IMR-90 (cell line): ENCODE data around the gene HEATR5A. TPM values are rescaled to one million over a fixed set of nuclear protein-coding genes. Genes with fewer than 3 reads are reported as not detected.

ENCODE experiments used
- ATAC-seq: fragments of 200-7000 bp; cut with Tn5 transposase; 2 replicates; pipeline ENCODE4 v1.9.1; 2020; ENCODE audit warnings: low read depth, mild to moderate bottlenecking, moderate library complexity
- BruUV-seq: library from RNA; stranded (reverse); fragments of 400-500 nt; replicated peaks from 2 replicates; lab custom pipeline; 2021; lab: Mats Ljungman, UMichigan
- CTCF ChIA-PET: fragments of 300-600 bp; formaldehyde crosslinking; extraction: SDS; loops from one replicate; lab custom pipeline; 2021; ENCODE audit warnings: antibody characterized with exemption; lab: Yijun Ruan, JAX
- POLR2A ChIA-PET: fragments of 300-600 bp; sonication (Branson Sonifier 250); formaldehyde crosslinking; loops from one replicate; lab custom pipeline; 2022; ENCODE audit warnings: antibody characterized with exemption; ENCODE audit not compliant: unreplicated experiment; lab: Charles Lee
- DNase-seq: peaks from one replicate; pipeline ENCODE4 v3.0.0; 2013
- H2AFZ ChIP-seq: replicated peaks from 2 replicates; pipeline ENCODE3; 2013; ENCODE audit warnings: low read length, mild to moderate bottlenecking; ENCODE audit not compliant: poor library complexity
- H2AK5ac ChIP-seq: 2 replicates; pipeline ENCODE4 v1.6.1; 2013; ENCODE audit warnings: low read depth, low read length, inconsistent platforms
- H2AK9ac ChIP-seq: replicated peaks from 2 replicates; pipeline ENCODE3; 2013; ENCODE audit warnings: mild to moderate bottlenecking, low read depth, low read length, moderate library complexity; ENCODE audit not compliant: poor library complexity
- H2BK120ac ChIP-seq: 2 replicates; pipeline ENCODE4 v1.6.1; 2013; ENCODE audit warnings: low read depth, low read length, inconsistent platforms
- H2BK15ac ChIP-seq: 3 replicates; pipeline ENCODE4 v1.6.1; 2013; ENCODE audit warnings: low read depth, low read length, inconsistent platforms
- H2BK20ac ChIP-seq: 2 replicates; pipeline ENCODE4 v1.6.1; 2013; ENCODE audit warnings: low read depth, mild to moderate bottlenecking, inconsistent platforms, low read length, moderate library complexity
- H2BK5ac ChIP-seq: 2 replicates; pipeline ENCODE4 v1.6.1; 2013; ENCODE audit warnings: mild to moderate bottlenecking, low read depth, low read length, inconsistent platforms; ENCODE audit not compliant: poor library complexity, severe bottlenecking
- H3K14ac ChIP-seq: replicated peaks from 2 replicates; pipeline ENCODE4 v1.6.1; 2013; ENCODE audit warnings: low read depth, low read length, inconsistent platforms
- H3K18ac ChIP-seq: 2 replicates; pipeline ENCODE4 v1.6.1; 2013; ENCODE audit warnings: low read depth, low read length, control low read depth
- H3K23ac ChIP-seq: 2 replicates; pipeline ENCODE4 v1.6.1; 2013; ENCODE audit warnings: low read depth, low read length, inconsistent platforms
- H3K27ac ChIP-seq: 2 replicates; pipeline ENCODE4 v1.5.1; 2013; ENCODE audit warnings: mild to moderate bottlenecking, control low read depth, low read length; ENCODE audit not compliant: insufficient read depth
- H3K27me3 ChIP-seq: 2 replicates; pipeline ENCODE4 v1.6.1; 2013; ENCODE audit warnings: low read length; ENCODE audit not compliant: control insufficient read depth, insufficient read depth
- H3K36me3 ChIP-seq: 2 replicates; pipeline ENCODE4 v1.6.1; 2013; ENCODE audit warnings: low read length, mixed read lengths; ENCODE audit not compliant: control insufficient read depth, insufficient read depth
- H3K4ac ChIP-seq: 2 replicates; pipeline ENCODE4 v1.6.1; 2013; ENCODE audit warnings: low read depth, low read length, inconsistent platforms
- H3K4me1 ChIP-seq: 2 replicates; pipeline ENCODE4 v1.6.1; 2013; ENCODE audit warnings: low read length, mixed read lengths; ENCODE audit not compliant: control insufficient read depth, insufficient read depth
- H3K4me2 ChIP-seq: 2 replicates; pipeline ENCODE4 v1.6.1; 2013; ENCODE audit warnings: low read depth, mild to moderate bottlenecking, control low read depth, low read length, moderate library complexity
- H3K4me3 ChIP-seq: 2 replicates; pipeline ENCODE4 v1.5.1; 2013; ENCODE audit warnings: low read depth, mild to moderate bottlenecking, control low read depth, low read length, moderate library complexity; ENCODE audit not compliant: insufficient read depth
- H3K56ac ChIP-seq: 2 replicates; pipeline ENCODE4 v1.6.1; 2013; ENCODE audit warnings: low read length, inconsistent platforms; ENCODE audit not compliant: insufficient read depth; ENCODE audit errors: extremely low read depth
- H3K79me1 ChIP-seq, 2 experiments: 2 replicates each; pipeline ENCODE4 v1.6.1; 2013; ENCODE audit warnings: low read length in 2 of 2, inconsistent platforms in 1 of 2, low read depth in 1 of 2
- H3K9ac ChIP-seq: 2 replicates; pipeline ENCODE4 v1.6.1; 2013; ENCODE audit warnings: low read depth, low read length, control low read depth
- H3K9me1 ChIP-seq: 2 replicates; pipeline ENCODE4 v1.6.1; 2013; ENCODE audit warnings: low read length, inconsistent platforms; ENCODE audit not compliant: insufficient read depth
- H3K9me3 ChIP-seq: 2 replicates; pipeline ENCODE4 v1.6.1; 2013; ENCODE audit warnings: low read length; ENCODE audit not compliant: control insufficient read depth, insufficient read depth
- H4K20me1 ChIP-seq: 2 replicates; pipeline ENCODE4 v1.6.1; 2013; ENCODE audit warnings: low read length, inconsistent platforms; ENCODE audit not compliant: insufficient read depth
- H4K5ac ChIP-seq: 2 replicates; pipeline ENCODE4 v1.6.1; 2013; ENCODE audit warnings: mild to moderate bottlenecking, low read depth, low read length, control low read depth
- H4K8ac ChIP-seq, 2 experiments: 2 replicates each; pipeline ENCODE4 v1.6.1; 2013; ENCODE audit warnings: low read depth in 2 of 2, low read length in 2 of 2, control low read depth in 1 of 2, inconsistent platforms in 1 of 2
- H4K91ac ChIP-seq: 2 replicates; pipeline ENCODE4 v1.6.1; 2013; ENCODE audit warnings: low read depth, low read length, inconsistent platforms; ENCODE audit not compliant: insufficient read depth
- CEBPB ChIP-seq: IDR thresholded peaks from 2 replicates; pipeline ENCODE4 v1.6.1; 2012; ENCODE audit warnings: low read depth, low read length, improper control_type of control experiment
- FOS ChIP-seq: fragments of 150-350 bp; IDR thresholded peaks from 2 replicates; pipeline ENCODE4 v1.6.1; 2016; ENCODE audit warnings: low read depth, low read length
- MAFK ChIP-seq: IDR thresholded peaks from 2 replicates; pipeline ENCODE4 v1.6.1; 2012; ENCODE audit warnings: low read depth, low read length, improper control_type of control experiment
- MAZ ChIP-seq: IDR thresholded peaks from 2 replicates; pipeline ENCODE4 v1.6.1; 2012; ENCODE audit warnings: low read depth, mild to moderate bottlenecking, low read length, improper control_type of control experiment, moderate library complexity, borderline replicate concordance
- MXI1 ChIP-seq: IDR thresholded peaks from 2 replicates; pipeline ENCODE4 v1.6.1; 2012; ENCODE audit warnings: low read depth, mild to moderate bottlenecking, low read length, moderate library complexity, borderline replicate concordance
- NFE2L2 ChIP-seq: fragments of 150-350 bp; IDR thresholded peaks from 2 replicates; pipeline ENCODE4 v1.6.1; 2016; ENCODE audit warnings: low read depth, mild to moderate bottlenecking, low read length
- POLR2A ChIP-seq: IDR thresholded peaks from 2 replicates; pipeline ENCODE4 v1.6.1; 2012; ENCODE audit warnings: mild to moderate bottlenecking, low read depth, low read length
- RAD21 ChIP-seq: IDR thresholded peaks from 2 replicates; pipeline ENCODE4 v1.6.1; 2012; ENCODE audit warnings: low read length, improper control_type of control experiment
- RCOR1 ChIP-seq: IDR thresholded peaks from 2 replicates; pipeline ENCODE4 v1.6.1; 2012; ENCODE audit warnings: mild to moderate bottlenecking, low read length, improper control_type of control experiment; ENCODE audit not compliant: insufficient replicate concordance
- RFX5 ChIP-seq: IDR thresholded peaks from 2 replicates; pipeline ENCODE4 v1.8.0; 2012; ENCODE audit warnings: low read depth, mild to moderate bottlenecking, low read length, moderate library complexity
- WGBS, 2 experiments: methylation state at CpG; one replicate each; pipeline versions ENCODE4 v1.1.5 to v1.1.7; 2013; ENCODE audit warnings: missing lambda C conversion rate in 2 of 2; ENCODE audit not compliant: insufficient read length in 1 of 2; ENCODE audit errors: extremely low coverage in 2 of 2; 5-methylcytosine and 5-hydroxymethylcytosine counted together
- dilution Hi-C: fragments of 300-500 bp; cut with HindIII; formaldehyde crosslinking; loops from one replicate; pipeline ENCODE4 v1.14.3; 2018; ENCODE audit warnings: low sequenced_read_pairs; ENCODE audit not compliant: unreplicated experiment
- in situ Hi-C: fragments of 300-500 bp; cut with MboI; formaldehyde crosslinking; loops from 3 replicates; pipeline ENCODE4 v1.14.3; 2019; ENCODE audit warnings: low sequenced_read_pairs, inconsistent platforms, mixed read lengths
- intact Hi-C: fragments of 100-400 bp; cut with micrococcal nuclease; formaldehyde crosslinking; loops from 2 replicates; pipeline ENCODE4 v1.10.0; 2022
- polyA plus RNA-seq, 3 experiments: library from polyadenylated mRNA; depleted of rRNA; stranded (reverse); fragments of >200 nt; gene quantifications; 2 replicates each; pipeline ENCODE4 v1.2.3, GENCODE V29; 2012; ENCODE audit warnings: low replicate concordance in 1 of 3
- total RNA-seq: library from RNA; depleted of rRNA; stranded (reverse); fragments of >200 nt; gene quantifications from 2 replicates; pipeline ENCODE4 v1.2.3, GENCODE V29; 2012
- TF ChIP-seq, protein P1 (sequence below): fragments of 150-350 bp; IDR thresholded peaks from 2 replicates; pipeline ENCODE4 v1.6.1; 2016; ENCODE audit warnings: low read depth, mild to moderate bottlenecking, low read length, moderate library complexity, borderline replicate concordance
- TF ChIP-seq, protein P2 (sequence below): conservative IDR thresholded peaks from 2 replicates; pipeline ENCODE4 v1.5.1; 2012; ENCODE audit warnings: mild to moderate bottlenecking, low read depth, low read length, improper control_type of control experiment
- TF ChIP-seq, protein P3 (sequence below): fragments of 150-350 bp; IDR thresholded peaks from 2 replicates; pipeline ENCODE4 v1.6.1; 2017; ENCODE audit warnings: mild to moderate bottlenecking, antibody characterized with exemption, low read length, low read depth

The HEATR5A gene
- total and polyA plus RNA-seq, 2 of the 4 experiments (the other 2 are of a cell fraction): 14.0 to 48.9 TPM

DNA sequence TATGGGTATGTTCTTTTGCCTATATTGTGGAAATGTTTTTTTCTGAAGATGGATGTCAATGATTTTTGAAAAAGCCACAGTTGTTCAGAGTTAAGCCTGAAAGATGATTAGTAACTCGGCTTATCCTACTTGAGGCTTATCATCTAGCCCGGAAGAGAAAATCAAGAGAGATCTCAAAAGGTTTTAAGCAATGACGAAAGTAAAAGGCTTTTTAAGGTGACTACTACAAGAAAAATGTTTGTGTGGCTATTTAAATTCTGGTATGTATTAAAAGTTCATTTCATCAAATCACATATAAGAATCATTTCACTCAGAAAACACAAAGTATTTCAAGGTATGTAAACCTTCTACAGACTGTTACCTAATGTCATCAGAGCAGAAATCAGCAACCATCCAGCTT, 40.2 kb downstream of the HEATR5A start:
- Histone ChIP-seq H3K56ac (no peak overlapping the region), H3K9me1 (peaks cover 5% of the 10 kb centered on the region; the same call in 1 of the 2 replicates), H4K8ac (no peak overlapping the region), H4K5ac (no peak overlapping the region), H2BK15ac (no peak overlapping the region), H4K20me1 (no peaks in the 10 kb centered on the region), H3K18ac (no peak overlapping the region), H3K9ac (no peak overlapping the region), H3K14ac (no peak overlapping the region; the same call in 1 of the 2 replicates), H3K4me2 (no peak overlapping the region), H2AFZ (no peak overlapping the region), H2AK5ac (no peak overlapping the region), H3K4me3 (no peak overlapping the region), H3K79me1 (no peaks in the 10 kb centered on the region), H3K9me3 (no peaks in the 10 kb centered on the region), H2BK120ac (no peak overlapping the region), H2BK5ac (no peak overlapping the region), H3K27me3 (no peaks in the 10 kb centered on the region), H3K4me1 (0 out of 2 replicates have a peak, but pooled peaks cover 1% of the 10 kb centered on the region), H3K36me3 (peaks cover 20% of the 10 kb centered on the region), H2BK20ac (no peak overlapping the region), H3K27ac (no peak overlapping the region), H3K4ac (no peak overlapping the region), H4K91ac (no peak overlapping the region), H3K23ac (no peak overlapping the region), H2AK9ac (no peak overlapping the region)
- POLR2A ChIA-PET: no interaction called here
- no peak for ATAC-seq
- in situ Hi-C loops: no loop called here
- BruUV-seq: no TSS peak
- dilution Hi-C loops: no loop called here
- WGBS, 2 experiments: 80% methylated on average over 1 of the region's 3 CpGs; no CpG with 5 or more reads in 1 of the 2 experiments
- intact Hi-C loops: no loop called here
- CTCF ChIA-PET: interaction anchor here (0.5 kb wide), 1 partner anchor 51 kb away, joined by 5 read pairs; no protein-coding TSS in a partner anchor
- peak; percentile 26 for DNase-seq
- TF ChIP-seq MXI1 (no peak), RCOR1 (no peak), FOS (no peak), MAZ (no peak), POLR2A (no peak), RFX5 (no peak), RAD21 (no peak), NFE2L2 (no peak), MAFK (no peak), CEBPB (no peak)
- TF ChIP-seq, protein P1, sequence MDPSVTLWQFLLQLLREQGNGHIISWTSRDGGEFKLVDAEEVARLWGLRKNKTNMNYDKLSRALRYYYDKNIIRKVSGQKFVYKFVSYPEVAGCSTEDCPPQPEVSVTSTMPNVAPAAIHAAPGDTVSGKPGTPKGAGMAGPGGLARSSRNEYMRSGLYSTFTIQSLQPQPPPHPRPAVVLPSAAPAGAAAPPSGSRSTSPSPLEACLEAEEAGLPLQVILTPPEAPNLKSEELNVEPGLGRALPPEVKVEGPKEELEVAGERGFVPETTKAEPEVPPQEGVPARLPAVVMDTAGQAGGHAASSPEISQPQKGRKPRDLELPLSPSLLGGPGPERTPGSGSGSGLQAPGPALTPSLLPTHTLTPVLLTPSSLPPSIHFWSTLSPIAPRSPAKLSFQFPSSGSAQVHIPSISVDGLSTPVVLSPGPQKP: no peak
- TF ChIP-seq, protein P2, sequence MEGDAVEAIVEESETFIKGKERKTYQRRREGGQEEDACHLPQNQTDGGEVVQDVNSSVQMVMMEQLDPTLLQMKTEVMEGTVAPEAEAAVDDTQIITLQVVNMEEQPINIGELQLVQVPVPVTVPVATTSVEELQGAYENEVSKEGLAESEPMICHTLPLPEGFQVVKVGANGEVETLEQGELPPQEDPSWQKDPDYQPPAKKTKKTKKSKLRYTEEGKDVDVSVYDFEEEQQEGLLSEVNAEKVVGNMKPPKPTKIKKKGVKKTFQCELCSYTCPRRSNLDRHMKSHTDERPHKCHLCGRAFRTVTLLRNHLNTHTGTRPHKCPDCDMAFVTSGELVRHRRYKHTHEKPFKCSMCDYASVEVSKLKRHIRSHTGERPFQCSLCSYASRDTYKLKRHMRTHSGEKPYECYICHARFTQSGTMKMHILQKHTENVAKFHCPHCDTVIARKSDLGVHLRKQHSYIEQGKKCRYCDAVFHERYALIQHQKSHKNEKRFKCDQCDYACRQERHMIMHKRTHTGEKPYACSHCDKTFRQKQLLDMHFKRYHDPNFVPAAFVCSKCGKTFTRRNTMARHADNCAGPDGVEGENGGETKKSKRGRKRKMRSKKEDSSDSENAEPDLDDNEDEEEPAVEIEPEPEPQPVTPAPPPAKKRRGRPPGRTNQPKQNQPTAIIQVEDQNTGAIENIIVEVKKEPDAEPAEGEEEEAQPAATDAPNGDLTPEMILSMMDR: no peak
- TF ChIP-seq, protein P3, sequence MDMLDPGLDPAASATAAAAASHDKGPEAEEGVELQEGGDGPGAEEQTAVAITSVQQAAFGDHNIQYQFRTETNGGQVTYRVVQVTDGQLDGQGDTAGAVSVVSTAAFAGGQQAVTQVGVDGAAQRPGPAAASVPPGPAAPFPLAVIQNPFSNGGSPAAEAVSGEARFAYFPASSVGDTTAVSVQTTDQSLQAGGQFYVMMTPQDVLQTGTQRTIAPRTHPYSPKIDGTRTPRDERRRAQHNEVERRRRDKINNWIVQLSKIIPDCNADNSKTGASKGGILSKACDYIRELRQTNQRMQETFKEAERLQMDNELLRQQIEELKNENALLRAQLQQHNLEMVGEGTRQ: no peak
